Naive thymus-derived CD4-positive, alpha-beta T cell (primary cell): ENCODE data around the gene LGMN. TPM values are rescaled to one million over a fixed set of nuclear protein-coding genes. Genes with fewer than 3 reads are reported as not detected.
A peak's percentile ranks its signal among the peaks of the same experiment; 100 is the strongest.

Experiments
- ATAC-seq: fragments of 150-1000 bp; cut with Tn5 transposase; 2 replicates; pipeline ENCODE4 v1.10.0; 2021; ENCODE audit warnings: mild to moderate bottlenecking, moderate library complexity
- CTCF ChIA-PET: fragments of 350-600 bp; sonication (Branson Sonifier 250); formaldehyde crosslinking; loops from one replicate; lab custom pipeline; 2021; ENCODE audit warnings: antibody characterized with exemption; lab: Charles Lee
- POLR2A ChIA-PET: fragments of 350-600 bp; sonication (Branson Sonifier 250); formaldehyde crosslinking; loops from one replicate; lab custom pipeline; 2021; ENCODE audit warnings: antibody characterized with exemption, inconsistent platforms; lab: Charles Lee
- DNase-seq, 9 donors: peaks; one replicate each; pipeline versions ENCODE4 v3.0.0 to v3.0.0-alpha.2; 2020 to 2022; ENCODE audit warnings: mixed read lengths in 1 of 9
- H3K27ac ChIP-seq: one replicate; pipeline ENCODE4 v1.7.0; 2013; ENCODE audit warnings: mild to moderate bottlenecking, low read depth, low read length, moderate library complexity
- H3K27me3 ChIP-seq, 2 donors: one replicate each; pipeline ENCODE4 v1.7.0; 2013; ENCODE audit warnings: low read length in 2 of 2, mild to moderate bottlenecking in 2 of 2, moderate library complexity in 2 of 2; ENCODE audit not compliant: control insufficient read depth in 2 of 2, insufficient read depth in 2 of 2
- H3K36me3 ChIP-seq, 3 experiments: 1 replicate in 2 of 3; 2 replicates in 1 of 3; pipeline ENCODE4 v1.7.0; 2013; ENCODE audit warnings: low read length in 3 of 3, mild to moderate bottlenecking in 3 of 3, moderate library complexity in 1 of 3; ENCODE audit not compliant: insufficient read depth in 3 of 3, control insufficient read depth in 2 of 3
- H3K4me1 ChIP-seq, 2 donors: one replicate each; pipeline ENCODE4 v1.7.0; 2013; ENCODE audit warnings: low read length in 2 of 2, mild to moderate bottlenecking in 2 of 2, moderate library complexity in 1 of 2; ENCODE audit not compliant: control insufficient read depth in 2 of 2, insufficient read depth in 2 of 2
- H3K4me3 ChIP-seq: 2 replicates; pipeline ENCODE4 v1.7.0; 2013; ENCODE audit warnings: mild to moderate bottlenecking, low read length
- H3K9me3 ChIP-seq, 3 experiments: 1 replicate in 2 of 3; 2 replicates in 1 of 3; pipeline ENCODE4 v1.7.0; 2013; ENCODE audit warnings: low read length in 3 of 3; ENCODE audit not compliant: control insufficient read depth in 2 of 3
- H3K27ac Mint-ChIP-seq, 9 donors: one replicate each; pipeline ENCODE4 v1.8.0; 2020 to 2022; ENCODE audit warnings: mixed read lengths in 9 of 9, mild to moderate bottlenecking in 8 of 9, moderate library complexity in 5 of 9, inconsistent platforms in 2 of 9
- H3K27me3 Mint-ChIP-seq, 5 donors: one replicate each; pipeline ENCODE4 v1.8.0; 2021 to 2022; ENCODE audit warnings: mixed read lengths in 5 of 5, mild to moderate bottlenecking in 1 of 5
- H3K36me3 Mint-ChIP-seq, 5 donors: one replicate each; pipeline ENCODE4 v1.8.0; 2020 to 2022; ENCODE audit warnings: mixed read lengths in 5 of 5, mild to moderate bottlenecking in 3 of 5, inconsistent platforms in 1 of 5
- H3K4me1 Mint-ChIP-seq, 7 donors: one replicate each; pipeline ENCODE4 v1.8.0; 2020 to 2022; ENCODE audit warnings: mixed read lengths in 7 of 7, mild to moderate bottlenecking in 3 of 7, inconsistent platforms in 1 of 7
- H3K4me3 Mint-ChIP-seq, 10 donors: one replicate each; pipeline ENCODE4 v1.8.0; 2020 to 2022; ENCODE audit warnings: mild to moderate bottlenecking in 10 of 10, mixed read lengths in 10 of 10, moderate library complexity in 6 of 10, inconsistent platforms in 2 of 10
- H3K9me3 Mint-ChIP-seq, 11 donors: one replicate each; pipeline ENCODE4 v1.8.0; 2020 to 2022; ENCODE audit warnings: mixed read lengths in 11 of 11, mild to moderate bottlenecking in 4 of 11, inconsistent platforms in 1 of 11, moderate library complexity in 1 of 11
- intact Hi-C, 2 donors: fragments of 100-400 bp; cut with micrococcal nuclease; formaldehyde crosslinking; loops; one replicate each; pipeline ENCODE4 v1.15.1; 2023
- polyA plus RNA-seq, 2 donors: library from polyadenylated mRNA; unstranded; fragments of 300-500 nt; fragmentation: Illumina TruSeq; gene quantifications; one replicate each; pipeline ENCODE4 v1.2.3, GENCODE V29; 2021
- total RNA-seq, 6 experiments: library from RNA in 5 of 6; stranded (reverse) in 5 of 6; gene quantifications; 1 replicate in 5 of 6; 2 replicates in 1 of 6; pipeline ENCODE4 v1.2.3 and lab custom pipeline; 2021 to 2026

LGMN gene
- 10 to 100 TPM in 3 of 5 experiments, 1 to 10 TPM in 2; 8.7 to 28.7 (median 10.1) TPM for total RNA-seq
- polyA plus RNA-seq = 10 to 100 TPM; 25.2 to 26.4 TPM
- 16.0 reads per million, percentile 45 among the genes with 10 or more reads in this experiment for total RNA-seq (lab: John Stamatoyannopoulos, UW)

- peak within 1 kb of the TSS; percentile 73 for H3K27ac ChIP-seq
- Mint-ChIP-seq H3K4me3 (peak within 1 kb of the TSS; percentile 82 to 93 (median 89)), H3K36me3 (peaks cover 0 to 3% (median 0%) of the 10 kb centered on the region in 5 donors), H3K27me3 (peaks cover 0 to 77% (median 15%) of the 10 kb centered on the region in 5 donors), H3K27ac (peak within 1 kb of the TSS in 8 of 9 donors; percentile 45 to 91 (median 78)), H3K4me1 (peaks cover 28 to 53% (median 47%) of the 10 kb centered on the region in 7 donors), H3K9me3 (peaks cover 0 to 3% (median 0%) of the 10 kb centered on the region in 11 donors)
- intact Hi-C loops = loop anchor here (1.0 to 5.0 kb wide), 7 partner anchors 20 to 641 kb away; partner anchors contain the start of genes ATXN3 (in 1 of the 2), CPSF2 (in 1 of the 2), GOLGA5 (in 1 of the 2) and NDUFB1 (in 1 of the 2)
- ChIA-PET POLR2A (interaction anchor here (0.6 to 1.4 kb wide), 7 partner anchors 11 to 96 kb away, joined by 3 to 4 read pairs (median 3); partner anchors contain the start of gene GOLGA5), CTCF (no interaction called here)
- peaks cover 10 to 13% of the 10 kb centered on the region in 2 donors for H3K4me1 ChIP-seq
- peak; percentile 98 for ATAC-seq
- H3K9me3 ChIP-seq = no peaks in the 10 kb centered on the region
- no peaks in the 10 kb centered on the region for H3K36me3 ChIP-seq
- no peaks in the 10 kb centered on the region for H3K27me3 ChIP-seq
- DNase-seq = peak; percentile 67 to 92 (median 86)
- peak within 1 kb of the TSS; percentile 67 for H3K4me3 ChIP-seq
These were observed at the start of gene LGMN for GRCh38 chr14:92748259-92749016. Gene LGMN, minus strand, starts transcription at chr14:92748627. Its CDS starts 15,841 bp downstream, at chr14:92732786.

DNA sequence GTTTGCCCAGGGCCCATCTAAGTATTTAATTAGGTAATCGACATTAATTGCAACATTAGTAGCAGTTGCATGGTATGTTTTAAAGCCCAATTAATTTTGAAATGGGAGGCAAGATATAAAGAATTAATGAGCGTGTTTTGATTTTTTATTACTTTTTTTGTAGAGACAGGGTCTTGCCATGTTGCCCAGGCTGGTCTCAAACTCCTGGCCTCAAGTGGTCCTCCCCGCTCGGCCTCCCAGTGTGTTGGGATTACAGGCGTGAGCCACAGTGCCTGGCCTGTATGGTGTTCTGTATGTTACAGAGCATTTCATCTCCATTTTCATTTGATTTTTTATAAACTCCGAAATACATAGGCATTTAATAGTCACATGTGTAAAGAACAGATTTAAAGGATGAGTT, 46.5 kb upstream of the LGMN start:
- H3K36me3 Mint-ChIP-seq = peaks cover 6 to 23% (median 17%) of the 10 kb centered on the region in 5 donors
- POLR2A ChIA-PET = interaction anchor here (1.0 kb wide), 1 partner anchor 181 kb away, joined by 3 read pairs; no protein-coding TSS in a partner anchor
- peak overlapping the region; percentile 78 to 97 (median 95) for H3K27ac Mint-ChIP-seq
- intact Hi-C loops = loop anchor here (1.0 to 5.0 kb wide), 14 partner anchors 47 to 1734 kb away; partner anchors contain the start of genes ATXN3 (in 2 of the 2), BTBD7 (in 2 of the 2), CPSF2 (in 2 of the 2) and LYSET (in 2 of the 2)
- H3K4me1 Mint-ChIP-seq = peaks cover 29 to 49% (median 43%) of the 10 kb centered on the region in 7 donors
- ATAC-seq = no peak
- CTCF ChIA-PET = no interaction called here
- H3K9me3 Mint-ChIP-seq = peaks cover 3 to 19% (median 11%) of the 10 kb centered on the region in 11 donors
- H3K4me3 Mint-ChIP-seq = peak overlapping the region; percentile 78 to 96 (median 92)
- Histone ChIP-seq H3K27ac (peak overlapping the region; percentile 91), H3K9me3 (peaks cover 0 to 5% (median 0%) of the 10 kb centered on the region in 3 experiments), H3K27me3 (no peaks in the 10 kb centered on the region), H3K4me1 (peaks cover 16 to 22% of the 10 kb centered on the region in 2 donors), H3K36me3 (peaks cover 0 to 17% (median 5%) of the 10 kb centered on the region in 3 experiments), H3K4me3 (peak overlapping the region; percentile 98)
- H3K27me3 Mint-ChIP-seq = peaks cover 0 to 5% (median 0%) of the 10 kb centered on the region in 5 donors
- no peak for DNase-seq

DNA sequence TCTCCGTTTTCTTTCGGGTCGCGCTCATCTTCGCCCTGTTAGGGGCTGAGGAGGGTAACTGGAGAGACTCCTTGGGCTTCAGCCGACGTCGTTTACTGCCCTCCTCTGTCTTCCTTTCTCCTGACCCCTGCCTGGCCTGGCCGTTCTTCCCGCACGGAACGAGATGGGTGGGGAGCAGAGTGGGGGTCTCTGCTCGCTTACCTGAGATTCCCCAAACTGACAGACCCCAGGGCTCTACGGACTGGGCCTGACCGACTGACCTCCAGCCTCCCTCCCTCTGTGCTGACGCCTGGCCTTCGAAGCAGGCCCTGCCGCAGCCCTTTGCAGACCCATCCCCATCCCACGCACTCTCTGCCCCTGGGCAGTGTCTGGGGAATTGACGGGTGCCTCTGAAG, 46.1 kb upstream of the LGMN start:
- peak overlapping the region; percentile 91 for H3K27ac ChIP-seq
- POLR2A ChIA-PET = interaction anchor here (0.6 to 2.5 kb wide), 4 partner anchors 44 to 673 kb away, joined by 3 to 9 read pairs (median 4); partner anchors contain the start of genes CPSF2, LGMN and NDUFB1
- no peak for ATAC-seq
- peak overlapping the region; percentile 98 for H3K4me3 ChIP-seq
- H3K36me3 Mint-ChIP-seq = peaks cover 4 to 22% (median 14%) of the 10 kb centered on the region in 5 donors
- peaks cover 0 to 17% (median 5%) of the 10 kb centered on the region in 3 experiments for H3K36me3 ChIP-seq
- peak overlapping the region; percentile 78 to 97 (median 95) for H3K27ac Mint-ChIP-seq
- CTCF ChIA-PET = no interaction called here
- peaks cover 15 to 20% of the 10 kb centered on the region in 2 donors for H3K4me1 ChIP-seq
- peaks cover 24 to 45% (median 39%) of the 10 kb centered on the region in 7 donors for H3K4me1 Mint-ChIP-seq
- H3K4me3 Mint-ChIP-seq = peak overlapping the region; percentile 78 to 96 (median 92)
- H3K27me3 ChIP-seq = no peaks in the 10 kb centered on the region
- H3K9me3 Mint-ChIP-seq = peaks cover 5 to 23% (median 14%) of the 10 kb centered on the region in 11 donors
- intact Hi-C loops = loop anchor here (1.0 to 5.0 kb wide), 14 partner anchors 46 to 1734 kb away; partner anchors contain the start of genes ATXN3 (in 2 of the 2), BTBD7 (in 2 of the 2), CPSF2 (in 2 of the 2) and LYSET (in 2 of the 2)
- no peak for DNase-seq
- H3K9me3 ChIP-seq = peaks cover 0 to 9% (median 0%) of the 10 kb centered on the region in 3 experiments
- H3K27me3 Mint-ChIP-seq = peaks cover 0 to 8% (median 0%) of the 10 kb centered on the region in 5 donors

DNA sequence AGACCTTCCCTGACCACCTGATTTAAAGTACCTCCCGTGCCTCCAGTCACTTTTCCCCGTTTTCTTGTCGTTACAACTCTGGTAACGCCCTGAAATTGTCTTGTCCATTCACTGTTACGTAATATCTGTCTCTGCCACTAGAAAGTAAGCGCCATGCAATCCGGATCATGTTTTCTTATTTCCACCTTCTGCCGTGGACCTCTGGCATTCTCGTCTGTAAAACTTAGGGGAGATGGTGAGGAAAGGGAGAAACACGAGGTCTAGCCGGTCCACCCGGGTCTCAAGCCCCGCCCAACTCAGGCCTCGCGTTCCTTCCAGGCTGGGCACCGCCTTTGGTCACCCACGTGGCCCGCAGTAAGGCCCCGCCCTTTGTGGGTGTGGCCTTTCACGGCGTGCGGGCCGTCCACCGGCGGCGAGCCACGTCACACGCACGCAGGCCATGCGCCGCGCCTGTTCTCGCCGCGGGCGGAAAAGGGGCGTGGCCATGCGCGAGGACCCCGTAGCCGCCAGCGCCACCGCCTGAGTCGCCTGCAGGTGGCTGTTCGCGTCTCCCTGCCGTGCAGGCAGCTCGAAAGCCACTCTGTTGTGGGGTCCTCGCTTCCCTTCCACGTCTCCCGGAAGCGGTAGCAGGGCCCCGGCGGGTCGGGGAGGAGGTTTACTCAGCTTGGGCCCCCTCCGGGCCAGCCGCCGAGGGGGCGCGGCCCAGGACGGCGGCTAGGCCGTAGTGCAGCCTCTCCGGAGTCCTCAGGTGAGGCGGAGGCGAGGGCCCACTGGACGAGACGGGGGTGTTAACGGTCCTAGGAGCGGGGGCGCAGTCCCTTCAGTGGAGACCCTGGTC, 45.5 kb upstream of the LGMN start, which contains the start of gene GOLGA5:
Gene GOLGA5, plus strand, starts transcription at position 597 of the 838 bp plus-strand sequence. CDS start 3,133 bp downstream, outside the sequence.
- CTCF ChIA-PET = no interaction called here
- intact Hi-C loops = loop anchor here (1.0 to 5.0 kb wide), 14 partner anchors 46 to 1733 kb away; partner anchors contain the start of genes ATXN3 (in 2 of the 2), BTBD7 (in 2 of the 2), CPSF2 (in 2 of the 2) and LYSET (in 2 of the 2)
- H3K36me3 Mint-ChIP-seq = peaks cover 4 to 23% (median 19%) of the 10 kb centered on the region in 5 donors
- DNase-seq (peak; percentile 97 to 100 (median 99)), ATAC-seq (peak; percentile 97)
- peak within 1 kb of the TSS; percentile 78 to 96 (median 92) for H3K4me3 Mint-ChIP-seq
- H3K9me3 Mint-ChIP-seq = peaks cover 6 to 29% (median 18%) of the 10 kb centered on the region in 11 donors
- Histone ChIP-seq H3K36me3 (peaks cover 0 to 17% (median 5%) of the 10 kb centered on the region in 3 experiments), H3K4me1 (peaks cover 15 to 20% of the 10 kb centered on the region in 2 donors), H3K27me3 (no peaks in the 10 kb centered on the region), H3K4me3 (peak within 1 kb of the TSS; percentile 98), H3K27ac (peak within 1 kb of the TSS; percentile 91), H3K9me3 (peaks cover 0 to 13% (median 0%) of the 10 kb centered on the region in 3 experiments)
- POLR2A ChIA-PET = interaction anchor here (0.6 to 2.5 kb wide), 6 partner anchors 44 to 1504 kb away, joined by 3 to 9 read pairs (median 4); partner anchors contain the start of genes CPSF2, LGMN, NDUFB1 and TRIP11
- peak within 1 kb of the TSS; percentile 78 to 98 (median 95) for H3K27ac Mint-ChIP-seq
- H3K4me1 Mint-ChIP-seq = peaks cover 24 to 45% (median 39%) of the 10 kb centered on the region in 7 donors
- H3K27me3 Mint-ChIP-seq = peaks cover 0 to 9% (median 0%) of the 10 kb centered on the region in 5 donors

GRCh38 chr14:92792885-92793284, 44.5 kb upstream of the LGMN start:
- H3K9me3 ChIP-seq = peaks cover 0 to 13% (median 0%) of the 10 kb centered on the region in 3 experiments
- peak overlapping the region in 6 of 10 donors; percentile 5 to 91 (median 60) for H3K4me3 Mint-ChIP-seq
- POLR2A ChIA-PET = interaction anchor here (0.6 to 2.5 kb wide), 6 partner anchors 43 to 1503 kb away, joined by 3 to 9 read pairs (median 4); partner anchors contain the start of genes CPSF2, NDUFB1 and TRIP11
- peaks cover 15 to 17% of the 10 kb centered on the region in 2 donors for H3K4me1 ChIP-seq
- H3K27ac Mint-ChIP-seq = peak overlapping the region in 6 of 9 donors; percentile 86 to 98 (median 94)
- CTCF ChIA-PET = no interaction called here
- peaks cover 0 to 10% (median 0%) of the 10 kb centered on the region in 3 experiments for H3K36me3 ChIP-seq
- H3K9me3 Mint-ChIP-seq = peaks cover 6 to 33% (median 21%) of the 10 kb centered on the region in 11 donors
- peaks cover 20 to 38% (median 32%) of the 10 kb centered on the region in 7 donors for H3K4me1 Mint-ChIP-seq
- ATAC-seq (no peak), DNase-seq (no peak)
- intact Hi-C loops = loop anchor here (5.0 kb wide), 3 partner anchors 324 to 671 kb away; partner anchors contain the start of genes CPSF2 (in 2 of the 2), NDUFB1 (in 2 of the 2), BTBD7 (in 1 of the 2) and ITPK1 (in 1 of the 2)
- H3K4me3 ChIP-seq = no peak overlapping the region
- peaks cover 0 to 9% (median 0%) of the 10 kb centered on the region in 5 donors for H3K27me3 Mint-ChIP-seq
- H3K36me3 Mint-ChIP-seq = peaks cover 0 to 19% (median 12%) of the 10 kb centered on the region in 5 donors
- no peak overlapping the region for H3K27ac ChIP-seq
- H3K27me3 ChIP-seq = no peaks in the 10 kb centered on the region
